G401 (cell line): ENCODE results near the gene RPUSD4. TPM values are rescaled to one million over a fixed set of nuclear protein-coding genes. Genes with fewer than 3 reads are reported as not detected.

Experiments used
- DNase-seq: peaks from one replicate; pipeline ENCODE4 v3.0.0-alpha.2; 2015; ENCODE audit warnings: low spot score
- in situ Hi-C: cut with HindIII; loops from 2 replicates; pipeline ENCODE4 v1.10.0; 2016; ENCODE audit warnings: low sequenced_read_pairs, mixed read lengths
- total RNA-seq: library from RNA; depleted of rRNA; stranded (reverse); fragments of >200 nt; shearing (Covaris generic); gene quantifications from 2 replicates; pipeline ENCODE4 v1.2.3, GENCODE V29; 2014

RPUSD4 gene
- total RNA-seq, 1 experiment from 2014 or later = 45.4 TPM

GRCh38 chr11:126216526-126217305, 5.3 kb upstream of the RPUSD4 start:
- DNase-seq = no peak
- in situ Hi-C loops = loop anchor here (25.0 kb wide), 1 partner anchor 279 kb away; the partner anchor contains the start of gene VSIG10L2

GRCh38 chr11:126214841-126215240, 3.4 kb upstream of the RPUSD4 start:
- DNase-seq = no peak
- in situ Hi-C loops = loop anchor here (25.0 kb wide), 1 partner anchor 278 kb away; the partner anchor contains the start of gene VSIG10L2

GRCh38 chr11:126214441-126214840, 3.0 kb upstream of the RPUSD4 start:
- no peak for DNase-seq
- in situ Hi-C loops = loop anchor here (25.0 kb wide), 1 partner anchor 277 kb away; the partner anchor contains the start of gene VSIG10L2

GRCh38 chr11:126212089-126212660, 725 bp upstream of the RPUSD4 start:
- in situ Hi-C loops = loop anchor here (25.0 kb wide), 1 partner anchor 275 kb away; the partner anchor contains the start of gene VSIG10L2
- no peak for DNase-seq

GRCh38 chr11:126210871-126211235, 597 bp downstream of the RPUSD4 start:
- in situ Hi-C loops = loop anchor here (25.0 kb wide), 1 partner anchor 274 kb away; the partner anchor contains the start of gene VSIG10L2
- DNase-seq = no peak

- in situ Hi-C loops = loop anchor here (25.0 kb wide), 1 partner anchor 271 kb away; the partner anchor contains the start of gene VSIG10L2
- DNase-seq = no peak
These were observed 3.6 kb downstream of the RPUSD4 start for GRCh38 chr11:126207896-126208295.

- in situ Hi-C loops = loop anchor here (25.0 kb wide), 1 partner anchor 268 kb away; the partner anchor contains the start of gene VSIG10L2
These were observed 6.1 kb downstream of the RPUSD4 start for GRCh38 chr11:126205359-126205758.

GRCh38 chr11:126202646-126203359, 8.6 kb downstream of the RPUSD4 start:
- DNase-seq = no peak
- in situ Hi-C loops = loop anchor here (25.0 kb wide), 1 partner anchor 266 kb away; the partner anchor contains the start of gene VSIG10L2

More at GRCh38 chr11:126205359-126205758, 6.1 kb downstream of the RPUSD4 start:
- no peak for DNase-seq

GRCh38 chr11:126198648-126199047, 12.8 kb downstream of the RPUSD4 start:
- in situ Hi-C loops = no loop called here
- no peak for DNase-seq

GRCh38 chr11:126197277-126197939, 14.0 kb downstream of the RPUSD4 start:
- in situ Hi-C loops = no loop called here
- DNase-seq = no peak

GRCh38 chr11:126195119-126195518, 16.3 kb downstream of the RPUSD4 start:
- in situ Hi-C loops = no loop called here

GRCh38 chr11:126194121-126194543, 17.3 kb downstream of the RPUSD4 start:
- in situ Hi-C loops = no loop called here
- DNase-seq = peak; percentile 80

More at GRCh38 chr11:126195119-126195518, 16.3 kb downstream of the RPUSD4 start:
- no peak for DNase-seq

GRCh38 chr11:126193038-126193478, 18.4 kb downstream of the RPUSD4 start:
- in situ Hi-C loops = no loop called here
- DNase-seq = no peak

- in situ Hi-C loops = no loop called here
- DNase-seq = no peak
These were observed 19.1 kb downstream of the RPUSD4 start for GRCh38 chr11:126192361-126192760.

- no peak for DNase-seq
- in situ Hi-C loops = no loop called here
These were observed 19.9 kb downstream of the RPUSD4 start for GRCh38 chr11:126191379-126192073.

GRCh38 chr11:126190792-126191191, 20.7 kb downstream of the RPUSD4 start:
- DNase-seq = no peak
- in situ Hi-C loops = no loop called here

GRCh38 chr11:126189109-126189929, 22.1 kb downstream of the RPUSD4 start:
- DNase-seq = no peak
- in situ Hi-C loops = no loop called here
